WERI-Rb-1 (cell line): ENCODE measurements around the gene MXD3.
"Not testable (repeated sequence)": the region's sequence is repeated elsewhere in the genome, so short reads cannot be mapped to it uniquely, and the experiment has no call there.

ENCODE experiments used
- DNase-seq: peaks from one replicate; pipeline ENCODE4 v3.0.0-alpha.2; 2020
- H3K27ac ChIP-seq: fragments of 250-450 bp; sonication (Bioruptor Pico); 2 replicates; pipeline ENCODE4 v1.5.1; 2020; ENCODE audit warnings: mild to moderate bottlenecking, moderate library complexity
- H3K27me3 ChIP-seq: fragments of 250-450 bp; sonication (Bioruptor Pico); 2 replicates; pipeline ENCODE4 v1.5.1; 2021; ENCODE audit warnings: mild to moderate bottlenecking, low read depth, moderate library complexity; ENCODE audit not compliant: insufficient read depth, severe bottlenecking
- H3K36me3 ChIP-seq: fragments of 250-450 bp; sonication (Bioruptor Pico); 2 replicates; pipeline ENCODE4 v1.5.1; 2020; ENCODE audit warnings: mild to moderate bottlenecking, moderate library complexity
- H3K4me3 ChIP-seq: 2 replicates; pipeline ENCODE4 v1.5.1; 2011; ENCODE audit warnings: low read depth, mild to moderate bottlenecking, control low read depth, low read length
- H3K9me3 ChIP-seq: fragments of 250-450 bp; sonication (Bioruptor Pico); 2 replicates; pipeline ENCODE4 v1.5.1; 2021; ENCODE audit warnings: mild to moderate bottlenecking, moderate library complexity; ENCODE audit not compliant: severe bottlenecking
- CTCF ChIP-seq: IDR thresholded peaks from 2 replicates; pipeline ENCODE4 v1.5.1; 2011; ENCODE audit warnings: low read depth, mild to moderate bottlenecking, control low read depth, inconsistent platforms, low read length

The MXD3 gene

GRCh38 chr5:177347699-177348098 lies 36.0 kb upstream of the MXD3 start:
- DNase-seq = no peak
- TF ChIP-seq CTCF = no peak
- no peak overlapping the region for H3K4me3 ChIP-seq
- no peaks in the 10 kb centered on the region for H3K27me3 ChIP-seq
- no peaks in the 10 kb centered on the region for H3K9me3 ChIP-seq
- H3K27ac ChIP-seq = no peak overlapping the region
- H3K36me3 ChIP-seq = no peaks in the 10 kb centered on the region; the same call in 1 of the 2 replicates

- Histone ChIP-seq H3K27ac (no peak overlapping the region), H3K36me3 (no peaks in the 10 kb centered on the region; the same call in 1 of the 2 replicates), H3K27me3 (no peaks in the 10 kb centered on the region), H3K9me3 (no peaks in the 10 kb centered on the region), H3K4me3 (no peak overlapping the region)
- TF ChIP-seq CTCF = no peak
- no peak for DNase-seq
Measured at GRCh38 chr5:177346820-177347219, 35.1 kb upstream of the MXD3 start.

- no peaks in the 10 kb centered on the region for H3K27me3 ChIP-seq
- no peak for DNase-seq
- no peak for TF ChIP-seq CTCF
- H3K36me3 ChIP-seq = no peaks in the 10 kb centered on the region; the same call in 1 of the 2 replicates
- no peak overlapping the region for H3K27ac ChIP-seq
- H3K9me3 ChIP-seq = no peaks in the 10 kb centered on the region
- no peak overlapping the region for H3K4me3 ChIP-seq
Measured at GRCh38 chr5:177344891-177345290, 33.2 kb upstream of the MXD3 start.

GRCh38 chr5:177343777-177344176 lies 32.1 kb upstream of the MXD3 start:
- Histone ChIP-seq H3K27ac (no peak overlapping the region), H3K36me3 (no peaks in the 10 kb centered on the region), H3K27me3 (no peaks in the 10 kb centered on the region), H3K9me3 (no peaks in the 10 kb centered on the region), H3K4me3 (no peak overlapping the region)
- no peak for DNase-seq
- TF ChIP-seq CTCF = no peak

GRCh38 chr5:177343000-177343399 lies 31.3 kb upstream of the MXD3 start:
- not testable (repeated sequence) for H3K27me3 ChIP-seq, H3K36me3 ChIP-seq, H3K9me3 ChIP-seq, H3K4me3 ChIP-seq, H3K27ac ChIP-seq, DNase-seq

GRCh38 chr5:177339107-177339638 lies 27.5 kb upstream of the MXD3 start:
- TF ChIP-seq CTCF = no peak
- H3K27ac ChIP-seq = no peak overlapping the region
- H3K9me3 ChIP-seq = no peaks in the 10 kb centered on the region
- H3K36me3 ChIP-seq = peaks cover 2% of the 10 kb centered on the region; the same call in 1 of the 2 replicates
- no peak for DNase-seq
- H3K27me3 ChIP-seq = no peaks in the 10 kb centered on the region
- no peak overlapping the region for H3K4me3 ChIP-seq
